Mammary epithelial cell (primary cell): ENCODE data around the gene NUAK2.

Experiments used
- CTCF ChIP-seq, 2 donors: IDR thresholded peaks in 1 of 2; conservative IDR thresholded peaks in 1 of 2; 2 replicates each; pipeline ENCODE4 v1.5.1; 2011 to 2012; ENCODE audit warnings: inconsistent platforms in 2 of 2, low read length in 2 of 2, mild to moderate bottlenecking in 2 of 2, control low read depth in 1 of 2, low read depth in 1 of 2; ENCODE audit not compliant: insufficient read depth in 1 of 2; ENCODE audit errors: extremely low read depth in 1 of 2
- EZH2 ChIP-seq: IDR thresholded peaks from 2 replicates; pipeline ENCODE4 v1.6.1; 2012; ENCODE audit warnings: low read length, inconsistent platforms, borderline replicate concordance

- TF ChIP-seq CTCF (conservative IDR thresholded peaks at IDR 0.05 in 1 of 2, IDR thresholded peaks at IDR 0.05 in 1 of 2; ENCODE audit: extremely low read depth in 1 of 2, insufficient read depth in 1 of 2, low read depth in 1 of 2, low read length in 2 of 2) (peak; percentile 95 to 98), EZH2 (no peak)
Measured at GRCh38 chr1:205255941-205256780, 65.4 kb downstream of the NUAK2 start.
